ENCODE results near the gene NELFB.

DNA sequence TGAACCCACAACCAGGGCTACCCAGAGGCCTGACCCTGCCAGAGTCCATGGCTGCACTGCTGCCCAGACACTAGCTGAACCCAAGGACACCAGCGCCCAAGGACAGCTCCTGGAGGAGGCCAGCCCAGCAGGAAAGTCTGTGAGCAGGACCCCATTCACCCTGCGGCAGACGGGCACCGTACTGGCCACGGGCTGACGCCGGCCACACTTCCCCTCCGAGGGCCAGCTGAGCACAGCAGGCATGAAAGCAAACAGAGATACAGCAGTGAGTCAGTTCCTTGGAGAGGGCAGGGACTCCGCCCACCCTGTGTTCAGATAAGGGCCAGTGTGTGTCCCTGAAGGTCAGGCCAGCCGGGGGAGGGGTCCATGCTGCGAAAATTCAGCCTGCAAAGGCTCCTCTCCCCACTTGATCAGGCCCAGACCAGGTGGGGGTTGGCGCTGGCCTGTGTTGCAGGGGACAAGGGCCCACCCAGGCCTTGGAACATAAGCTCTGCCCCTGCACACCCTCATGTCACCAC is 36.3 kb upstream of the NELFB start:
- TF ChIP-seq, protein P1, sequence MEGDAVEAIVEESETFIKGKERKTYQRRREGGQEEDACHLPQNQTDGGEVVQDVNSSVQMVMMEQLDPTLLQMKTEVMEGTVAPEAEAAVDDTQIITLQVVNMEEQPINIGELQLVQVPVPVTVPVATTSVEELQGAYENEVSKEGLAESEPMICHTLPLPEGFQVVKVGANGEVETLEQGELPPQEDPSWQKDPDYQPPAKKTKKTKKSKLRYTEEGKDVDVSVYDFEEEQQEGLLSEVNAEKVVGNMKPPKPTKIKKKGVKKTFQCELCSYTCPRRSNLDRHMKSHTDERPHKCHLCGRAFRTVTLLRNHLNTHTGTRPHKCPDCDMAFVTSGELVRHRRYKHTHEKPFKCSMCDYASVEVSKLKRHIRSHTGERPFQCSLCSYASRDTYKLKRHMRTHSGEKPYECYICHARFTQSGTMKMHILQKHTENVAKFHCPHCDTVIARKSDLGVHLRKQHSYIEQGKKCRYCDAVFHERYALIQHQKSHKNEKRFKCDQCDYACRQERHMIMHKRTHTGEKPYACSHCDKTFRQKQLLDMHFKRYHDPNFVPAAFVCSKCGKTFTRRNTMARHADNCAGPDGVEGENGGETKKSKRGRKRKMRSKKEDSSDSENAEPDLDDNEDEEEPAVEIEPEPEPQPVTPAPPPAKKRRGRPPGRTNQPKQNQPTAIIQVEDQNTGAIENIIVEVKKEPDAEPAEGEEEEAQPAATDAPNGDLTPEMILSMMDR (conservative IDR thresholded peaks at IDR 0.05; ENCODE audit: low read length), result no peak
- TF ChIP-seq EZH2phosphoT487 (IDR thresholded peaks at IDR 0.05; ENCODE audit: borderline replicate concordance, low read depth, low read length), result no peak
